Amniotic stem cell (primary cell): ENCODE results near the gene HPDL.

ENCODE experiments used
- DNase-seq: peaks from one replicate; lab custom pipeline; 2025; lab: John Stamatoyannopoulos, UW

The HPDL gene

DNA sequence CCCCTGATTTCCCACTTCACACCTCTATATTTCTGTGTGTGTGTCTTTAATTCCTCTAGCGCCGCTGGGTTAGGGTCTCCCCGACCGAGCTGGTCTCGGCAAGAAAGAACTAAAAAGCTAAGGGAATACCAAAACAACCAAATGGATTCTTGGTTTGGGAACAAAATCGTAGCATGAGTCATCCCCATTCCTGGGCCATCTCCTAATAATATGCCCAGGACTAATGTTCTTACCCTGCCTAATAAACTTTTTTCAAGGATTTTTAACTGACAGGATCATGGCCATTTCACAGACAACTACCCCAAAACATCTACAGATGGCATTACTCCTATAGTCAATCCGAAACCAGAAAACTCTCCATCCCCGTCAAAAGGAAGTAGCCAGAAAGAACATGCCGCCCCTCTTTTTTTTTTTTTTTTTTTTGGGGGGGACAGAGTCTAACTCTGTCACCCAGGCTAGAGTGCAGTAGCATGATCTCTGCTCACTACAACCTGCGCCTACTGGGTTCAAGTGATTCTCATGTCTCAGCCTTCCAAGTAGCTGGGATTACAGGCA, 4.1 kb upstream of the HPDL start:
- DNase-seq, result no peak

DNA sequence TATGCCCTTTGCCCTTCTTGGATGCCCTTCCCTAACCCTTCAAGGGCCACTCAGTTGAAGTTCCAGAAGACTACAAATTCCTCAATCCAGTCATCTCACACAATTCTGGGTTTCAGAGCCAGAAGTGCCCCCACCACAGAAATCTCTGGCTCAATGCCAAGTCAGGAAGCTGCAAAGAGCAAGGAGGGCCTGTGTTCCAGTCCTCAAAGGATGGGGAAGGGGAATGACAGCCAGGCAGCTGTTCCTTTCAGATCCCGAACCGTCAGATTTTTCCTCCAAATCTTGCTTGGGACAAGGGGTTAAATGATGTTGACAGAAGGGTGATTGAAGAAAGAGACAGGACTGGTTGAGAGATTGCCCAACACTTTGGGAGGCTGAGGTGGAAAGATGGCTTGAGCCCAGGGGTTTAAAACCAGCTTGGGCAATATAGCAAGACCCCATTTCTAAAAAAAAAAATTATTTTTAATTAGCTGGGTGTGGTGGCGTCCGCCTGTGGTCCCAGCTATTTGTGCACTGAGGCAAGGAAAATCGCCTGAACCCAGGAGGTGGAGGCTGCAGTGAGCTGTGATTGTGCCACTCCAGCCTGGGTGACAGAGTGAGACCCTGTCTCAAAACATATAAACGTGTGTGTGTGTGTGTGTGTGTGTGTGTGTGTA, 716 bp upstream of the HPDL start:
- no peak for DNase-seq

DNA sequence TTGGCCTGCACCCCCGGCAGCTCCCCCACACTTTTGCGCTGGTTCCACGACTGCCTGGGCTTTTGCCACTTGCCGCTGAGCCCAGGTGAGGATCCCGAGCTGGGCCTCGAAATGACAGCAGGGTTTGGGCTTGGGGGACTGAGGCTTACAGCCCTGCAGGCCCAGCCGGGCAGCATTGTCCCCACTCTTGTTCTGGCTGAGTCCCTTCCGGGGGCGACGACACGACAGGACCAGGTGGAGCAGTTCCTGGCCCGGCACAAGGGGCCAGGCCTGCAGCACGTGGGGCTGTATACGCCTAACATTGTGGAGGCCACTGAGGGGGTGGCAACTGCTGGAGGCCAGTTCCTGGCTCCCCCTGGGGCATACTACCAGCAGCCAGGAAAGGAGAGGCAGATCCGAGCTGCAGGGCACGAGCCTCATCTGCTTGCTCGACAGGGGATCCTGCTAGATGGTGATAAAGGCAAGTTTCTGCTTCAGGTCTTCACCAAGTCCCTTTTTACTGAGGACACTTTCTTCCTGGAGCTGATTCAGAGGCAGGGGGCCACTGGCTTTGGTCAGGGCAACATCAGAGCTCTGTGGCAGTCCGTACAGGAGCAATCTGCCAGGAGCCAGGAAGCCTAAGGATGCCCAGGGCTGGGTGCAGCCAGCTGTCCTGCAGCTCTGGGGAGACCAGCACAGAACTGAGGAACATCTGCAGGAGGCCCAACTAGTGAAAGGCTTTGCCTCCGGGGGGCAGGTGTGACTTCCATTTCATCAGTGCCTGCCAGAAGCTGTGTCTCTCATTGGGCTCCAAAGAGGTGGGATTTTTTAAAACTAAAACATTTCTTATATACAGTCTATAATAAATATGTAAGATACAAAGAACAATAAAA, 1.2 kb downstream of the HPDL start:
- no peak for DNase-seq

DNA sequence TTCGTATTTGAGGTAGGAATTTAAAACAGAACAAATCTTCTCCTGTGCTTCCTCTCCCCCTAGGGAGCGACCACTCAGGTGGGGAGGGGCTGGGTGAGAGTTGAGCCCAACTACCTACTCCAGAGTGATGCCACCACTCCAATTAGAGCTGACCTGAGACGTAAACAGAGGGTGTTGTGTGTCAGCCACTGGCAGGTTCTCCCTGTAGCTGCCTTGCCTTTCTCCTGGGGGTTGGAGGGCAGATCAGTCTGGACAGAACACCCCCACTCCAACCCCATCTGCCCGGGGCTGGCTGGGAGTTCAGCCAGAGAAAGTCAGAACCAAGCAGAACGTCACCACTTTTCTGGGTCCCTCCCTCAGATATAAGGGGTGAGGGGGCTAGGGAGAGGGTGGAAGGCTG, 2.0 kb downstream of the HPDL start:
- DNase-seq, result no peak

DNA sequence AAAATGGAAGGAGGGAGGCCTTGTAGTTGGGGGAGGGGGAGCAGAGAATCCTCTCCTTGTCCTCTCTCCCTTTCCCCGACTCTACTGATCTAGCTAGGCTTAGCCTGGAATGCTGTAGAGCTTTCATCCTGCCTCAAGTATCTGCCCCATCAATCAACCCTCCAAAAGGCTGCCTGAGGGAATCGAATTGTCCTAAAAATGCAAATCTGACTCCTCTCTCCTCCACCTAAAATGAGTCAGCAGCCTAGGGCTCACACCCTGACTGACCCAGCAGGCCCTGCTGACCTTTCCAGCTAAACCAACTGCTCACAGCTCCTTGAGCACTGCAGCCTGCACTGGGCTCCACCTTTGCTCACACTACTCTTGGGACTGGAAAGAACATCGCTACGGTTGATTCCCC, 2.8 kb downstream of the HPDL start:
- no peak for DNase-seq

DNA sequence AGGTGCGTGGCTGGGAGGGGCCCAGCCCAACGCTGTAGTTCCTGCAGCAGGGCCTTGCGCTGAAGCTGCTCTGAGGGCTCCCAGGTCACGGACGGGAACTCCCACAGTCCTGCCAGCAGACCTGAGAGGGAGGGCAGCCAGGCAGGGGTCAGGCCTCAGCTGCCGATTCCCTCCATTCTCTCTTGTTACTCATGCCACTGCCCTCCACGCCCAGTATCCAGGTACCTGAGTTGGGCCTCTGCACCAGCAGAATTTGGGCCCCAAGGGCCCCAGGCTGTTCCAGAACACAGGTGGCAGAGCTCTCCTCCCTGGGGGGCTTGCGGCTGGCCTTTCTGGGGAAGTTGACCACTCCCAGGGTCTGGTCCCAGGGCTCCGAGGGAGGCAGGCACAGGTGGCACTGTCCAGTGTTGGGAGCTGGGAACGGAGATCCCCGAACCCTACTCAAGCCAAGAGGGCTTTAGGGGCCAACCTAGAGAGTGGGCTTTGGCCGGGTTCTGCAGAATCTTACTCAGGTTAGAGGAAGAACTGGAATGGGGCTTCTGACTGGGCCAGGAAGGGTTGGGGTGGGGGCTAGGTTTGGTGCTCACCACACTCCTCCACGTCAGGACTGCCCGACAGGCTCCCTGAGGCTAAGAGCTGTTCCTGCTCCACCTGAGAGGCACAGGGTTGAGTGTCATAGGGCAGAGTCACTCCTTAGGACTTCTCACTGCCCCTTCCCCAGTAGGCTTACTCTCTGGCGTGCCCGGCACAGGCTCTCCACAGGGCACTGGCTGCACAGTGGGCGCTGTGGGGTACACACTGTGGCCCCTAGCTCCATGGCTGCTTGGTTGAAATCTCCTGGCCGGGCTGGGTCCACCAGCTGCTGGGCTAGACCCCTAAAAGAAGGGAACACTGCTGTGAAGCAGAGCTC, 5.0 kb downstream of the HPDL start:
- DNase-seq, result no peak

DNA sequence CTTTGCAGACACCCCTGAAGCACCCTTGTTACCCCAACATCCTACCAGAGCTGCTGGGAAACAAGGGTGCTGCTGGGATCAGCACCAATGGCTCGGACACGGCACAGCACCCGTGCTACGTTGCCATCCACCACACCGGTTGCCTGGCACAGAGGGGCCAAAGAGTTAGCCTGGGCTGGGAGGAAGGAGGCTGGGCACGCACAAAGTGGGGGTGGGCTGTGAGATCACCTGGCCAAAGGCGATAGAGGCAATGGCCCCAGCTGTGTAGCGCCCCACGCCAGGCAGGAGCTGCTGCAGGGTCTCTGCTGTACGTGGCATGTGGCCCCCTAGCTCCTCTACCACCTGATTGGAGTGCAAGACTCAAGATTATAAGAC, 5.6 kb downstream of the HPDL start:
- DNase-seq, result no peak

DNA sequence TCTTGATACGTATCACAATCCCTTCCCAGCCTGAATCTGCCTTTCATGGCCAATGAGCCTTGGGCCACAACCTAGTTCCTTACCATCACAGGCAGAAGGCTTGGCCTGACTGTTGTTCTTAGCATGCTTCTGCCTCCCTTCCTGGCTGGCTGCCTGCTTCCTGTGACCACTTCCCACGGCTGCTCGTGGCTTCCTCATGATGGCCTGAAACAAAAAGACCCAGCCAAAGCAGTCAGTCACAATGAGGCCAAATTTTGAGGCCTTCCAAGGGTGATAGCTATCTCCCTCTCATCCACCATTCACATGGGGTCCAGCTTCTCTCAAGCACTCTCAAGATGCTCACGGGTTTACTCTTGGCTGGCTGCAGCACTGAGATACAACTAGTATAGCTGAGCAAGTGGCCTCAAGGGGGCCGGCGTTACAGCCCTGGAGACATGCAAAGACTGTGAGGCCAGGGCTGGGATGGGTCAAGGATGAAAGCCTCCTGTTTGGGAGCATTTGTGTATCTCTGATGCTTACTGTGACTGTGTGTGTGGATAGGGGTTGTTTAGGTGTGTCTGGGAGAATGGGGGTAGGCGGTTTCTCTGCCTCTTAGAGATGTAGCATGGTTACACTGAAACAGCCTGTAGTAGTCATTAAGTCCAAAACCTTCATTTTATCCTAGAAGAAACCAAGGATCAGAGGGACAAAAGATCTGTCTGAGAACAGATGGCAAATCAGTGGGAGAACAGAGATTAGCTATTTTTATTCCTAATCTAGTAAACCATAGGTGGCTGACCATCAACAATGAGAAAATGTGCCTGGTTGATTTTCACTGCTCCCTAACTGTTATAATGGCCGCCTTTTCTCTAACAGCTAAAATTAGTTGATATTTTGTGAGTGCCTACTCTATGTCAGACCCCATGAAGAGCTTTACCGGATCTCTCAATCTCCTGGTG, 7.9 kb downstream of the HPDL start:
- no peak for DNase-seq

DNA sequence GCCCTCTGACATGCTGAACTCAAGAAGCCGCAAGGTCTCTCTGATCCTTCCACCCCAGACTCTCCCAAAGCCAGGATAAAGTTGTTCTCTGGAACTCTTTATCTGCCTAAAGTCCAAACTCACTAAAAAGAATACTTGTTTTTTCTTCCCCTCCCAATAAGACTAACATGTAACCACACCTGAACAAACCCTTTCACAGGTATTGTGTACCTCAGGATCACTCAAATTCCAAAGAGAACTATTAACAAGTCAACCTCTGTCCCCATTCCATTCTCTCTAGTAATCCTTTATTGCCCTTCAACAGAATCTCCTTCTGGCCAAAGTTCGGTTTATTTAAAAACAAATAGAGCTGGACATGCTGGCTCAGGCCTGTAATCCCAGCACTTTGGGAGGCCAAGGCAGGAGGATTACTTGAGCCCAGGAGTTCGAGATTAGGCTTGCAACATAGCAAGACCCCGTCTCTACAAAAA, 9.2 kb downstream of the HPDL start:
- no peak for DNase-seq

DNA sequence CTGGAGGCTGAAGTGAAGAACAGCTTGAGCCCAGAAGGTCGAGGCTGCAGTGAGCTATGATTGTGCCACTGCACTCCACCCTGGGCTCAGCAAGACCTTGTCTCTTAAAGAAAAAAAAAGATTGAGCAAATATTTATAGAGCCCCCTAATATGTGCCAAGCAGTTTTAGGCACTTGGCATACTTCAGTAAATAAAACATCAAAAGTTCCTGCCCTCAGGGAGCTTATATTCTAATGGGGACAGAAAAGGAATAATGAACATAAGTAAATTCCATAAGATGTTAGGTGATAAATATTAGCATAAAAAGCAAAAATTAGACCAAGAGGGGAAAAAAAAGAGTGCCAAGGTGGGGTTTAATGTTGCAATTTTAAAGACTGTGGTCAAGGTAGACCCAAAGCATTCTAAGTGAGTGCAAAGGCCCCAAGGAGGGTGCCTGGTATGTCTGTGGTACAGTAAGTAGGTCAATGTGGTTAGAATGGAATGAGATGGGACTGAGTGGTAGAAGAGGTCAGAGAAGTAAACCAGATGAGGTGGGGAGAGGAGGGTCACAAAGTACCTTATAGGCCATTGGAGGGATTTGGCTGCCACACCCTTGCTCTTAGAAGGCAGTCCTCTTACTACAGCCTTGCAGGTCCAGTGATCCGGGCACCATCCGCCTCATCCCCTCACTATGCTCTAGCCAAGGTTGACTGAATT, 11.1 kb downstream of the HPDL start:
- no peak for DNase-seq

DNA sequence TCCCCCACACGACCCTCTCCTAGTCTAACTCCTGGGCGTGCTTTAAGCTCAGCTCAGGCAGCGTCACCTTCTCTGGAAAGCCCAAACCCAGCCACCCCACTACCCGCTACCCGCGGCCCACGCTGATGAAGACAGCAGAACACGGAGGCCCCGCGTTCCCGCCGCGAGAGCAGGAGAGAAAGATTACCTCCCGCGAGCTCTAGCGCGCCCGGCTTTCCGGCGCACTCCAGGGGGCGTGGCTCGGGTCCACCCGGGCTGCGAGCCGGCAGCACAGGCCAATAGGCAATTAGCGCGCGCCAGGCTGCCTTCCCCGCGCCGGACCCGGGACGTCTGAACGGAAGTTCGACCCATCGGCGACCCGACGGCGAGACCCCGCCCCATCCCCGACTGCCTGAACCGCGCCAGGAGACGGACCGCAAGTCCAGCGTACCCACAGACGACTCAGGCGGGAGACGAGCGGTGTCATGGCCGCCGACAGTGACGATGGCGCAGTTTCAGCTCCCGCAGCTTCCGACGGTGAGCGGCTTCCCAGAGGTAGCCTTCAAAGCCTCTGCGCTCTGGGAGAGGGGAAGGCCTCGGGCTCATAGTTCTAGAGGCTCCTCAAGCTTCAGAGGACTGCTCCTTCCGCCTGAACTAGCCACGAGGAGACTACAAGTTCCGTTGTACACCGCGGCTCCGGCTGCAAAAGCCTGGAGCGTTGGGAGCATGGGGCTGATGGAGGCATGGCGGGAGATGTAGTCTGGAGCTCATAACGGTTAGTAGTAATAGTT, 13.3 kb downstream of the HPDL start, which contains the start of the genes MUTYH and TOE1:
TSS of gene MUTYH (minus strand) at position 652 of the 770 bp plus-strand sequence. CDS start 5,935 bp downstream, outside the sequence.
TSS of gene TOE1 (plus strand) at position 382 of the 770 bp plus-strand sequence. CDS start at position 465, 83 bp downstream.
- peak; percentile 82 for DNase-seq

DNA sequence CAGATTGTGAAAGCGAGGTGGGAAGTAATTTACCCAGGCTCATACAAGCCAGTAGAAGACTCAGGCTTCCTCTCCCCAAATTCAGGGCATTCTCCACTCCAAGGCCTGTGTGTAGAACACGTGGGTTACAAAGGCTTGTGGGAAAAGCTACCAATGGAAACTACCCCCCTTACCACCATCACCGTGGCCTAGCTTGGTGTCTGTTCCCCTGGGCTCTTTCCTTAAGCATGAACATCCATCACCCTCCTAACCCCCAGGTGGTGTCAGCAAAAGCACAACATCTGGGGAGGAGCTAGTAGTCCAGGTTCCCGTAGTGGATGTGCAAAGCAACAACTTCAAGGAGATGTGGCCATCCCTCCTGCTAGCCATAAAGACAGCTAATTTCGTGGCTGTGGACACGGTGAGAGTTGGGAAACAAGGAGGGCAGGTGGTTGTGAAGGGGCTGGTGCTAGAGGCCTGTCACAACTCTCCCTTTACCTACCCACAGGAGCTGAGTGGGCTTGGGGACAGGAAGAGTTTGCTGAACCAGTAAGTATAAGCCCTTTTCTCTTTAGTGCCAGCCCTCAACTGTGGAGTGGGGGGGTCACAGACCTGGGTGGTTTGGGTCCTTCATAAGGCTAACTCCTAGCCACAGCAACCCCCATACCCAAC, 14.2 kb downstream of the HPDL start:
- DNase-seq, result no peak

DNA sequence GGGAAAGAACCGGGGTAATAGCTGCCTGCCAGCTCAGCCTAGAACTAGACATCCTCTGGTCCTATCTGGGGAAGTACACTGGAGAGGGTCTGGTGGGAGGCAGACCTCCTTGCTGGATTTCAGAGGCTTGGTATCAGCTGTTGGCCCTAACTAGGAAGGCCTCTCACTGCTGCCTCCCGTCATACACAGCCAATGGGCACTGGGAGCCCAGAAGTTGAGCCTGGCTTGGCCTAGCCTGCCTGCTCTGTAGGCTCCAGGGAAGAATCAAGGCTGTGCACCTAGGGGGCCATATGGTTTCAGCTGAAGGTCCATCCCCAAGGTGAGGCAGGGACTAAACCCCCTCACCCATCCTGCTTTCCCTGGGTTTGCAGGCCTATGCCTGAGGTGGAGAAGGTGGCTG, 17.8 kb downstream of the HPDL start:
- no peak for DNase-seq

DNA sequence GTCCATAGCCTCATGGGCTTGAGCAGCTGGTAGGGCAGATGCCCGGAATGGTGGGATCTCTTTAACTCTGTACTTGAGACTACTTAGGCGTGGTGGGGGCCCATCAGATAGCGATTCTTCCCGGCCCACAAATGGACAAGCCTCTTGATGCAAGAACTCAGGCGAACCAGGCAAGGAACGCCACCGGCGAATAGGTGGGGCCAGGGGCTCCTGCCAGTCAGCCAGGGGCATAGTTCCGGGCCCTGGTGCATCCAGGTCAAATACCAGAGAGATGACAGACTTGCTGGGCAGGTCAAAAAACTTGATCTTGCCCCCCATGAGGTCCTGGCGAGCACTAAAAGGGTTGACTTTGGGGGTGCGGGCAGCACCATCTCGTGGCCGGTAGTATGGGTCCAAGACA, 18.3 kb downstream of the HPDL start:
- no peak for DNase-seq

DNA sequence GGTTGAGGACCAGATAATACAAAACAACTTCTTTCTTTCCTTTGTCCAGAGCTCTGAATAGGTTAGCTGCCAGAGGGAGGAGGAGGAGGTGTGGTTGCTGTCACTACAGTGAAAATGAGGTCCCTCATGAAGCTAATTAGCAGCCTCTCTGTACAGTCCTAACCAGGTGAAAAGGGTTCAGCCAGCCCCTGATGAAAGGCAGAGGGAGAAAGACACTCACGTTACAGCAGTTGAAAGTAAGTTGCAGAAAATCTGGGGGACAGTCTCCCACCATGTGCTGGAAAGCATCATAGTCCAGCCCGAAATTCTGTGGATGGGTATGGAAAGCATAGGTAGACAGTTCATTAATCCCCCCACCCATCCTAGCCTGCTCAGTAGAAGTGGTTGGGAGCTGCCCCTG, 19.8 kb downstream of the HPDL start:
- DNase-seq, result no peak

DNA sequence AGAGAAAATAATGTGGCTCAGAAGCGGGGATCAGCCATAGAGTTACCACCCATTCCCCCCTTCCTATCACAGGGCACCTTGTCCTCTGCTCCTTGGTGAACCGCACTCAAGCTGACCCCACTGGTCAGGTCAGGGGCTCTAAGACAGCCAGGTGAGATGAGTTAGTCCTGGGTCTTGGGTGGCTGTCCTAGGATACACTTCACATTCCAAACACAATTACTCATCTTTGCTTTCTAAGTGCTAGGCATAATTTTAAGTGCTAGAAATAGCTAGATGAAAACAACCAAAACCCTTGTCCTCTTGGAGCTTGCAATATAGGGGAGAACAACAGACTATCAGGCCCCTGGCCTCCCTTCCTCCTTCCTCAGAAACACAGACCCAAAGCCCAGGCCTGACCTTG, 21.3 kb downstream of the HPDL start:
- DNase-seq, result no peak

DNA sequence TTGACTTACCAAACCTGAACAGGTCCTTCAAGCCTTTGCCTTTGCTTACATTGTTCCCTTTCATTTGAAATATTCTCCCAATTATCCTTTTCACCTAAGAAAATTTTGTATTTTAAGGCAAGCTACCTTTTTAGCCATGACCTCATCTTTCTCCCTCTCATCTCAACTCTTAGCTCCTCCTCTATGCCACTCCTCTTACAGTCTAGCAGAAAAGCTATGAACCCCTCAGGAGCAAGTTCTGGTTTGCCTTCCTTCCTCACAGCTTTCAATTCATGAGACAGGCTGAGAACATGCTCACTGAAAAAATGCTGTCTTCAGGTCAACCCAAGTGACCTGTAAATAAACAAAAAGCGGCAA, 21.9 kb downstream of the HPDL start:
- DNase-seq, result no peak

DNA sequence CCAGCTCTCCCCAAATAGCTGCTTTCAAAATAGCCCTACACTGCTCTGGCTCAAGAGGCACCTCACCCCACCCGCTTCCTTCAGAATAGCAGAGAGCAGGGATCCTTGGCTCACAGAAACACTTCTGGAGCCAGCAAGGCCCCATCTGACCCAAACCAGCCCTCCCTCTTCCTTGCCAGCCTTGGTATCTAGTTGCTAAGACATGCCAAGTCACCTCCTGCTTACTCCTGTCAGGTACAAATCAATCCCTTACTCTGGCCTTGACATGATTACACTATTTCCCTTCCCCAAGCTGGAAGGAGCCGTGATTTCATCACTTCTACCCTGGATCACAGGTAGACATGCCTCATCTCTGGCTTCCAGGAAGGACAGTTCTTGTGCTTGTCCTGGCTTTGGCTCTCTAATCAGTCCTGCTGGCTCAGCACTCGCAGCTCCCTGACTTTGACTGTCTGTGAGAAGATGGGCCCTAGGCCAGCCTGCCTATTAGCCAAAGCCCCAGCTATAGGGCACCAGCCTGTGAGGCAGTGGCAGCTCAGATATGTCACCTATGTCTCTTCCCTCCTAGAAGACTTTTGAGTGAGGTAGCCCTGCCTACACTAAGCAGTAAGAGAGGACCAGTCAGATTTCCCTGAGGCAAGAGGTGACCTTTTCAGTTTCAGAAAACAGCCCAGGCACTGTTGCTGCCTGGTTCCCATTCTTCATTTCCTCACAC, 22.4 kb downstream of the HPDL start:
- DNase-seq, result no peak
